Measurements from ENCODE around the gene ATAD3B.
"Not testable (repeated sequence)": the region's sequence is repeated elsewhere in the genome, so short reads cannot be mapped to it uniquely, and the experiment has no call there.

Gene ATAD3B

GRCh38 chr1:1471389-1472052 is at the start of gene ATAD3B:
Gene ATAD3B, plus strand, starts transcription at chr1:1471765. Its CDS starts 120 bp downstream, at chr1:1471885.
- peak; percentile 64 for DNase-seq (ENCODE audit: low read depth)

- no peak for DNase-seq (ENCODE audit: low read depth)
Observed at GRCh38 chr1:1421907-1422464, 49.6 kb upstream of the ATAD3B start.

GRCh38 chr1:1422465-1423244 is 48.9 kb upstream of the ATAD3B start:
- DNase-seq (ENCODE audit: low read depth): no peak

- no peak for DNase-seq (ENCODE audit: low read depth)
Observed at GRCh38 chr1:1423245-1423597, 48.3 kb upstream of the ATAD3B start.

GRCh38 chr1:1424707-1425106 is 46.9 kb upstream of the ATAD3B start:
- no peak for DNase-seq (ENCODE audit: low read depth)

GRCh38 chr1:1425426-1425752 is 46.2 kb upstream of the ATAD3B start:
- DNase-seq (ENCODE audit: low read depth): no peak

GRCh38 chr1:1425753-1426495 is 45.6 kb upstream of the ATAD3B start:
- no peak for DNase-seq (ENCODE audit: low read depth)

GRCh38 chr1:1426496-1427105 is 45.0 kb upstream of the ATAD3B start:
- DNase-seq (ENCODE audit: low read depth): no peak

GRCh38 chr1:1427106-1427819 is 44.3 kb upstream of the ATAD3B start:
- DNase-seq (ENCODE audit: low read depth): no peak

- no peak for DNase-seq (ENCODE audit: low read depth)
Observed at GRCh38 chr1:1427820-1428148, 43.8 kb upstream of the ATAD3B start.

GRCh38 chr1:1428174-1428573 is 43.4 kb upstream of the ATAD3B start:
- DNase-seq (ENCODE audit: low read depth): no peak

- not testable (repeated sequence) for DNase-seq (ENCODE audit: low read depth)
Observed at GRCh38 chr1:1428967-1429366, 42.6 kb upstream of the ATAD3B start.

GRCh38 chr1:1429671-1430073 is 41.9 kb upstream of the ATAD3B start:
- DNase-seq (ENCODE audit: low read depth): no peak

- DNase-seq (ENCODE audit: low read depth): no peak
Observed at GRCh38 chr1:1430114-1430982, 41.2 kb upstream of the ATAD3B start.

- DNase-seq (ENCODE audit: low read depth): no peak
Observed at GRCh38 chr1:1430992-1431844, 40.3 kb upstream of the ATAD3B start.

GRCh38 chr1:1431845-1432273 is 39.7 kb upstream of the ATAD3B start:
- no peak for DNase-seq (ENCODE audit: low read depth)

GRCh38 chr1:1432274-1432950 is 39.2 kb upstream of the ATAD3B start:
- DNase-seq (ENCODE audit: low read depth): no peak

GRCh38 chr1:1432951-1433803 is 38.4 kb upstream of the ATAD3B start:
- no peak for DNase-seq (ENCODE audit: low read depth)

Data from HS-27A (cell line).